ENCODE data around the gene SIGMAR1.

The SIGMAR1 gene

GRCh38 chr9:34607331-34607730, 30.3 kb downstream of the SIGMAR1 start:
- TF ChIP-seq CTCF (conservative IDR thresholded peaks at IDR 0.05; ENCODE audit: low read length) (no peak), EZH2phosphoT487 (IDR thresholded peaks at IDR 0.05; ENCODE audit: borderline replicate concordance) (no peak)

GRCh38 chr9:34606905-34607304, 30.7 kb downstream of the SIGMAR1 start:
- TF ChIP-seq EZH2phosphoT487 (IDR thresholded peaks at IDR 0.05; ENCODE audit: borderline replicate concordance) (no peak), CTCF (conservative IDR thresholded peaks at IDR 0.05; ENCODE audit: low read length) (no peak)
- no peaks in the 10 kb centered on the region for H4K20me1 ChIP-seq (ENCODE audit: insufficient read depth, low read length, poor library complexity, severe bottlenecking)

More at GRCh38 chr9:34607331-34607730, 30.3 kb downstream of the SIGMAR1 start:
- no peaks in the 10 kb centered on the region for H3K27me3 ChIP-seq (ENCODE audit: insufficient read depth, low read length, poor library complexity, severe bottlenecking)
- no peak overlapping the region for H3K9ac ChIP-seq (ENCODE audit: low read depth, low read length, poor library complexity, severe bottlenecking)
- no peaks in the 10 kb centered on the region for H3K9me2 ChIP-seq (replicated peaks; ENCODE audit: low read depth, low read length)
- H4K20me1 ChIP-seq (ENCODE audit: insufficient read depth, low read length, poor library complexity, severe bottlenecking), result no peaks in the 10 kb centered on the region
- peaks cover 14% of the 10 kb centered on the region for H3K4me1 ChIP-seq (ENCODE audit: insufficient read depth, low read length, poor library complexity, severe bottlenecking)
- no peak overlapping the region for H2AFZ ChIP-seq (ENCODE audit: low read length)
- H3K4me3 ChIP-seq (ENCODE audit: low read length, poor library complexity, severe bottlenecking), result no peak overlapping the region
- H3K79me2 ChIP-seq (ENCODE audit: insufficient read depth, low read length), result peaks cover 22% of the 10 kb centered on the region
- no peak overlapping the region for H3K4me2 ChIP-seq (ENCODE audit: low read depth, low read length, poor library complexity, severe bottlenecking)
- H3K36me3 ChIP-seq (ENCODE audit: insufficient read depth, low read length), result no peaks in the 10 kb centered on the region
- no peaks in the 10 kb centered on the region for H3F3A ChIP-seq (ENCODE audit: low read depth)
- no peaks in the 10 kb centered on the region for H3K9me3 ChIP-seq (ENCODE audit: insufficient read depth, low read depth, low read length)

GRCh38 chr9:34606190-34606589, 31.4 kb downstream of the SIGMAR1 start:
- H3K27me3 ChIP-seq (ENCODE audit: insufficient read depth, low read length, poor library complexity, severe bottlenecking), result no peaks in the 10 kb centered on the region
- H2AFZ ChIP-seq (ENCODE audit: low read length), result no peak overlapping the region
- no peak overlapping the region for H3K4me2 ChIP-seq (ENCODE audit: low read depth, low read length, poor library complexity, severe bottlenecking)
- H3K79me2 ChIP-seq (ENCODE audit: insufficient read depth, low read length), result peaks cover 13% of the 10 kb centered on the region
- H3K9me2 ChIP-seq (replicated peaks; ENCODE audit: low read depth, low read length), result no peaks in the 10 kb centered on the region
- TF ChIP-seq CTCF (conservative IDR thresholded peaks at IDR 0.05; ENCODE audit: low read length) (no peak), EZH2phosphoT487 (IDR thresholded peaks at IDR 0.05; ENCODE audit: borderline replicate concordance) (no peak)
- H3K9ac ChIP-seq (ENCODE audit: low read depth, low read length, poor library complexity, severe bottlenecking), result no peak overlapping the region
- no peaks in the 10 kb centered on the region for H3F3A ChIP-seq (ENCODE audit: low read depth)
- H3K9me3 ChIP-seq (ENCODE audit: insufficient read depth, low read depth, low read length), result no peaks in the 10 kb centered on the region
- peaks cover 10% of the 10 kb centered on the region for H3K4me1 ChIP-seq (ENCODE audit: insufficient read depth, low read length, poor library complexity, severe bottlenecking)
- no peaks in the 10 kb centered on the region for H4K20me1 ChIP-seq (ENCODE audit: insufficient read depth, low read length, poor library complexity, severe bottlenecking)
- no peaks in the 10 kb centered on the region for H3K36me3 ChIP-seq (ENCODE audit: insufficient read depth, low read length)
- H3K4me3 ChIP-seq (ENCODE audit: low read length, poor library complexity, severe bottlenecking), result no peak overlapping the region

More at GRCh38 chr9:34606905-34607304, 30.7 kb downstream of the SIGMAR1 start:
- H3F3A ChIP-seq (ENCODE audit: low read depth), result no peaks in the 10 kb centered on the region
- H3K9ac ChIP-seq (ENCODE audit: low read depth, low read length, poor library complexity, severe bottlenecking), result no peak overlapping the region
- H3K36me3 ChIP-seq (ENCODE audit: insufficient read depth, low read length), result no peaks in the 10 kb centered on the region
- no peaks in the 10 kb centered on the region for H3K9me3 ChIP-seq (ENCODE audit: insufficient read depth, low read depth, low read length)
- no peak overlapping the region for H2AFZ ChIP-seq (ENCODE audit: low read length)
- no peak overlapping the region for H3K4me2 ChIP-seq (ENCODE audit: low read depth, low read length, poor library complexity, severe bottlenecking)
- H3K79me2 ChIP-seq (ENCODE audit: insufficient read depth, low read length), result peaks cover 20% of the 10 kb centered on the region
- no peak overlapping the region for H3K4me3 ChIP-seq (ENCODE audit: low read length, poor library complexity, severe bottlenecking)
- H3K4me1 ChIP-seq (ENCODE audit: insufficient read depth, low read length, poor library complexity, severe bottlenecking), result peaks cover 14% of the 10 kb centered on the region
- no peaks in the 10 kb centered on the region for H3K27me3 ChIP-seq (ENCODE audit: insufficient read depth, low read length, poor library complexity, severe bottlenecking)
- no peaks in the 10 kb centered on the region for H3K9me2 ChIP-seq (replicated peaks; ENCODE audit: low read depth, low read length)

All from Loucy (cell line).